Fibroblast of skin of scalp (primary cell): ENCODE measurements around the gene NPSR1.
"Not testable (repeated sequence)": the region's sequence is repeated elsewhere in the genome, so short reads cannot be mapped to it uniquely, and the experiment has no call there.

Experiments
- DNase-seq: peaks from one replicate; pipeline ENCODE4 v3.0.0-alpha.2; 2013

The NPSR1 gene

DNA sequence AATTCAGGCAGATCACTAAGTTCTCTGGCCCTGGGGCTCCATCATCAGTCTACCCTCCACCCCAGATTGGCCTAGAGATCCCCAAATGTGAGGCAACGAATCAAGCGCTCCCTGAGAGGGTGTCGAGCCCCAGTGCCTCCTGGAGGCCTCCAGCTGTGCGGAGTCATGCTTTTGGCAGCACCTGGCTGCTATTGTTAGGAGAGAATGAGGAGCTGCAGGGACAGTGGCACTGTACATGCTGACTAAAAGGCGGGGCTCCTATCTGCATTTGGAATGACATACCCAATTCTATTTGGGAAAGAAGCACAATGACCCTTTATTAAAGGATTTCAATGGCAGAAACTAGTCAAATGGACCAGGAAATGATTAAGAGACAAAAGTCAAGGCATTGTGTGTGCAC is 217.5 kb downstream of the NPSR1 start:
- no peak for DNase-seq

DNA sequence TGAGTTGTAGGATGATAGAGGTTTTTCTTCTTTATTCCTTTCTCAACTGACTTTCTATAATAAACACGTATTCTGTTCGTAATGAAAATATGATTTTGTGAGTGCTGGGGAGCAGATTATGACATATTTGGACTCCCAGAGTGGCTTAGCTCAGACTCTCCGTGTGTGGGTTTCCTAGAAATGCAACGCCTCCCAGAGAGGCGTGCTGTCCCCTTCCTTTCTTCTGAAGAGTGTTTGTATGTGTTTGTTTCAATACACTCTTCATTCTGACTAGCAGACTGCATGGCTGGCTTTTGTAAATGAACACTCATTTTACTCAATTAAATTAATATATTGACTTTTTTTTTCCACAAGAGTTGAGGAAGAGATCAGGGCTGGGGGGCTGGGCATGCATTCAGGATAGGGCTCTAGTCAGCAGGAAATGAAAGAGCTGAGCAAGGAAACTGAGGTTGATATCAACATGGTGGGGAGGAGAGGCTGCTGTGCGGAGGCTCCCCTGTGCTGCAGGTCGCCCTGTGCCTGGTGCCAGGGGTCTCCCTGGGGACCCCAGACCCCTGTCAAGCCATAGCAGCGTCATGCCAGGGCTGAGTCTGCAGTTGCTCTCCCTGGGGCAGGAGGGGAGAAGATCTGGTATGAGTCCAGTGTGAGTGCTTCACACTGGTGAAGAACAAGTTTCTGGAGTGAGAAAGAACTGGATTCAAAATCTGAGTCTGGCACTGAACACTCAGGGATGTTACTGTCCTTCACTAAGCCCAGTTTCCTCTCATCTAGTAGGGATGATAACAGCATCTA is 221.1 kb downstream of the NPSR1 start:
- not testable (repeated sequence) for DNase-seq

DNA sequence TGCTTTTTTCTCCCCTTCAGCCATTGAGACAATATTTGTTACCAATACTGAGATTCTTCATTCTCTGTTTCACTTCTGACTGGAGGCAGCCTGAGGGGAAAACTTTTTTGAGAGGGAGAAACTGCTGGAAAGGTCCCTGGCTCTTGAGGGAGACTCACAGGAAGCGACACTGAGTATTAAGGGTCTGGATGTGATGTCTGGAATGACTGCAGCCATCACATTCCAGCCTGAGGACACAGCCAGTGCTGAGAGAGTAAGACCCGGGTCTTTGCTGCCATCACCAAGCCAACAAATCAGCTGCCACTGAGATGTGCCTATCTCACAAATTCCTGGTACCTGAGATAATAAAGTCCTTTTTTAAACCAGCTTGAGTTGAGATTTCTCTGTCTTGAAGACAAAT is 221.9 kb downstream of the NPSR1 start:
- DNase-seq, result no peak

DNA sequence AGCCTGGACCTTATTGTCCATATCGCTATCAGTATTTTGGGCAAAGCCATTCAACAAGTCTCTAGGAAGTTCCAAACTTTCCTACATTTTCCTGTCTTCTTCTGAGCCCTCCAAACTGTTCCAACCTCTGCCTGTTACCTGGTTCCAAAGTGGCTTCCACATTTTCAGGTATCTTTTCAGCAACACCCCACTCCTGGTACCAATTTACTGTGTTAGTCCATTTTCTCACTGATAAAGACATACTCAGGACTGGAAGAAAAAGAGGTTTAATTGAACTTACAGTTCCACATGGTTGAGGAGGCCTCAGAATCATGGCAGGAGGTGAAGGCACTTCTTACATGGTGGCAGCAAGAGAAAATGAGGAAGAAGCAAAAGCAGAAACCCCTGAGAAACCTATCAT is 225.8 kb downstream of the NPSR1 start:
- DNase-seq, result not testable (repeated sequence)

DNA sequence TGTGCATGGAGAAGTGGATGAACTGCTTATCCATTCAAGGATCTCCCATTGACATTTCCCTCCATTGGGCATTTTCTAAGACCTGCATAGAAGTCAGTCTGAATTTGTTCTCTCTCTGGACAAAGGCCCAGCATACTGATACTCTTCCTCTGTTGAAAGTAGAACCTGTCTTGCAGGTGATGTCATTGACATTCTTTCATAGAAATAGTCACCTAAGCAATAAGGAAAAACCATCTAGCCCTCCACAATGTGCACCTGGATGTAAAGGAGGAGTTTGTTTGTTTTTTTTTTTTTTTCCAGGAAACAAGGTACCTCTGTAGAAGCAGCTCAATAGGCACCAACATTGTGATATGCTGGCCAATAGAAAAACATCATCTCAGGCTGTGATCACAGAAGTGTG is 228.8 kb downstream of the NPSR1 start:
- DNase-seq, result no peak

DNA sequence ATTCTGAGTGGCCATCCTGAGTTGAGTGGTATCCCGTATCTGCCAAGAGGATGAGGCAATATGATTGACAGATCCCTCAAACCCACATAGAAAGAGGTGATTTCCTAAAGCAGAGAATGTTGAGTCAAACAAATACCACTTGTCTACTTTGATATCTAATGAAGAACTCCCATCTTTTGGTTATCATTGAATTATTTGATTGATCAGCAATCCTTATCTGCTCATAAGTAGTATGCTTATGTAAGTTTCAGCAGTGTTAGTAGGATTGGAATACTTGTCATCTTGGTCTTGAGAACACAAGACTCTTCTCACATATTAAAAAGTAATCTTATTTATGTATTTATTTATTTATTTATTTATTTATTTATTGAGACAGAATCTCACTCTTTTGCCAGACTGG is 231.9 kb downstream of the NPSR1 start:
- no peak for DNase-seq

DNA sequence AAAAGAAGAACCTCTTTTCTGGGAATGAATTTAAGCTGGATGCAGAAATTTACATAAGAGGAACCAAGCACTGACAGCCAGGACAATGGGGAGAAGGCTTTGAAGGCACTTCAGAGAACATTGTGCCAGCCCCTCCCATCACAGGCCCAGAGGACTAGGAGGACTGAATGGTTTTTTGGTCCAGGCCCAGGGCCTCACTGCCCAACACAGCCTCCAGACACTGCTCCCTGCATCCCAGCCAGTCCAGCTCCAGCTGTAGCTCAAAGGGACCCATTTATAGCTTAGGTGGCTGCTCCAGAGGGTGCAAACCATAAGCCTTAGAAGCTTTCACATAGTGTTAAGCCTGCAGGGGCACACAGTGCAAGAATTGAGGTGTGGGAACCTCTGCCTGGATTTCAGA is 237.2 kb downstream of the NPSR1 start:
- no peak for DNase-seq
